Activated CD8-positive, alpha-beta memory T cell treated with anti-CD3 and anti-CD28 coated beads, Interleukin-2, amount 50 U/mL, for 24 hours (primary cell): ENCODE results near the gene IRS2.

Experiments used
- DNase-seq: peaks from one replicate; pipeline ENCODE4 v3.0.0-alpha.2; 2020; ENCODE audit errors: extremely low read depth

The IRS2 gene

DNA sequence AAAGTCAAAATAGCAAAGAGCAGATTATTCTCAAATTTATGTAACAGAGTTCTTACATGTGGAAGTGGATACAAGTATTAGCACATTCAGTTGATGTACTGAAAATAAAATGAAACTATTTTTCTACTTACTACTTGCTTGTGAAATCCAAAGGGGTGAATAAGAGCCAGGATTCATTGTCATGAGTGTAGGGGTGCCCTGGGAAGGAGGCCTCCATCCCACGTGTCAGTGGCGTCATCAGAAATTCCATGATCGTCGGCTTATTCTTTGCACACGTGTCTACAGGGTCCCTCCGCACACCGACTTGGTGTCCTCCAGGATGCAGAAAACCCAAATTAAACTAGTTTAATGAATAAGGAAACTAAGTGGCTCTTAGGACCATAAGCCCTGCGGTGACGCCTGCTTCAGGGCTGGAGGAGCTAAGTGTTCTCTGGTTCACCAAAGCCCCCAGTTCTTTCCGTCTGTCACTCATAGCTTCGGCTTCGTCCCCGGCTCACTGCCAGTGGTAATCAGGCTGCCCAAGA is 55.5 kb downstream of the IRS2 start:
- no peak for DNase-seq

DNA sequence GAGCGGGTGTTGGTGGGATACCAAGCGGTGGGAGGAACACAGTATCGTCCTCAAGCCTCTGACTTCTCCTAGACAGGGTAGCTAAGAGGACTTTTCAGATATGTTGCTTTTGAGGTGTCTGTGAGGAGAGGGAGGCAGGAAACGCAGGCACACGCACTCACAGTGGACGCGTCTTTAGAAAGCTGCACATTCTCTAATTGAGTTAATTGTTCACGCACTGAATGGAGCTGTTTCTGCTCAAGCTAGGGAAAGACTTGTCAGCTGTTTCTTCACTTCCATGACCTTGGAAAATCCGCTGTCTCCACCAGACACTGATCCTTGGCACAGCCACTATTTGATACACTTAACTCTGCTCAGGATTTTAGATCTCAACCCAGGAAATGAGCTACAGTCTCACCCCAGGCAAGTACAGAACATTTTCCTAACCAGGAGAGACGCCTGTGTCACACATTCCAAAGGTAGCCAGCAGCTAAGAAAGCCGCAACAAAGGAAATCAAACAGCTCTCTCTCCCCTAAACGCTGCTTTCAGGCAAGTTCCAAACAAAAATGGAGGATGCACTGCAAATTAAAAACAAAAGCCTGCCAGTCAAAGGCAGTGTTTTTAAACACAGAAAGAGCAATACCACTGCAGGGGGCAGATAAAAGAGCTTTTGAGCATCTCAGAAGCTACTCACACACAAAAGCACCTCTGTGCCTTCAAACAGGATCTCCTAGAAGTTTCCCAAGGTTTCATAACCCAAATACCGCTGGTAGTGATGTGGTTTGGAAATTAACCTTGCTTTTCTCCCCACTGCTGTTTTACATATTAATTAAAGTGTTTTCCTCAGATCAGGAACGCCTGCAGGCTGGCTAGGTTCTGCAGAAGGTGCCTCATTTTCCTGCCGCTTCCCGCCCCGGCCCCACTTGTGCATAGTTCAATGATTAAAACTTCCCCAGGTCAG is 57.3 kb downstream of the IRS2 start:
- no peak for DNase-seq

DNA sequence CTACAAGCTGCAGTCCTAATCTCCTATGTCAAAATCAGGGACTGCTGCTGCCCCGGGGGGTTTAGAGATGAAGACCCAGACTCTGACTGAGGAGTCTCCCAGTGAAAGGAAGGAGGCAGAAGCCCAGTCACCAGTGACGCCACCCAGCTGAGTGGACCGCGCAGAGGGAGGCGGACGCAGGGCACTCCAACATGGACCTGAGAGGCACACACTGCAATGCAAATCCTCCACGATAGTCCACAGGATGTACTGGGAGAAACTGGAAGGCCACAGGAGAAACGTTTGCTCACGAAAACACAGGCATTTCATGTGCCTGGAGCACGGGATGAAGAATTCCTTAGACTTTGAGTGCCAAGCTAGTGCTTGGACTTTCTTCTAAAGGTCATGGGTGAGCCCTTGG is 58.3 kb downstream of the IRS2 start:
- DNase-seq, result no peak

DNA sequence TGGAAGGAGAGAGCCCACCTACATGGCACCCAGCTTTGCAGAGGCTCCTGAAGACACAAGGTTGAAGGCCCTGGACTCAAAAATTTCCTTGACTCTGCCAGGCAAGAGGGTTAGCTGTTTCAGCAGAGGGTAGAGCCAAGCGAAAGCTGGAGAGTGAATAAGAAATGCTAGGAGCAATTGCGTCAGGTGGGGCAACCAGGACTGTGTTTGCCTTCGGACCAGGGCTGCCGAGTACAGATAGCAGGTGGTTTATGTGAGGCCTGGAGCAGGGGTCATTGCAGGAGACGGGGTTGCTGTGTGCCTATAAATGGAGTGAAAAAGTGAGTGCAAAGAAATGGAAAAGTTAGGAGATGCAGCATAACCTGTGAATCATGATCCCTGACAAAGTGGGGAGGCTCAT is 59.1 kb downstream of the IRS2 start:
- DNase-seq, result no peak

DNA sequence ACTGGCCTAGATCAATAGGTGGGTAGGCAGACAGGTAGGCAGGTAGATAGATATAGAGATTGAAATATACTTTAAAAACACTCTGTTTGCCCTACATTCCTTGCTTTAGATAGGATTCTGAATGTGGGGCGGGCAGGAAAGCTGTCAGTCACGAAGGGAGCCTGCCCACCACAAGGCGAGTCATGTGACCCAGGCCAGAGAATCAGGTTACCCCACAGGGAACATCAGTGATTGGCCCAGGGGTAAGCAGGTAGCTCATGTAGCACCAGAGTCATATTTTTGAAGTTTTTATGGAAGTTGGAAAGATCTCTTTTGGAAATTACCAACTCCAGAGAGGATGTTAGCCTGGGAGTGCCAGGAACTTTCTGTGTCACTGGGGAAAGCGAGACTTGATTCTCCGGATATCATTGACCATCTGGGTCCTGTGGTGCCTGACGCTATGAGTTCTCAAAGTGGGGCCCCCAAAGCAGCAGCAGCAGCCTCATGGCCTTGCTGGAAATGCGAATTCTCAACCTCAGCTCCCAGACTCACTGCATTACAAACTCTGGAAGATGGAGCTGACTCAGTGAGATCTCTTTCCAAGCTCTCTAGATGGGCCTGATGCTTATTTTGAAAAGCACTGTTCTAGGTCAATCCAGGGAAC is 60.3 kb downstream of the IRS2 start:
- no peak for DNase-seq

DNA sequence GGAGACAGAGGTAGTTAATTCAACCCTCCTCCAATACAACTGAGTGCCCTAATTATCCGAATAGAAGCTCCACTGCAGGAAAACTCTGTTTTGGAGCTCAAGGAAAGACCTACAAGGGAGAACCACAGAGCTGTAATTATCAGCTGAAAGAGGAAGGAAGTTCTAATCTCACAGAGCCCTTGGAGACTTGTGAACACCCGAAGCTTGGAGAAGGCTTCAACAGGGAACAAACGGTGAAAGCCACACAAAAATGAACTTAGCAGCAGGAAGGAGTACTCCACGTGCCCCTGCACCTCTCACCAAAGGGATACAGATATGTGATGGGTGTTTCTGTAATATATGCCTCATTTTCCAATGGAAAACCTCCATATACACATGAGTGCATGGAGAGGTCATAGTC is 61.1 kb downstream of the IRS2 start:
- DNase-seq, result no peak

DNA sequence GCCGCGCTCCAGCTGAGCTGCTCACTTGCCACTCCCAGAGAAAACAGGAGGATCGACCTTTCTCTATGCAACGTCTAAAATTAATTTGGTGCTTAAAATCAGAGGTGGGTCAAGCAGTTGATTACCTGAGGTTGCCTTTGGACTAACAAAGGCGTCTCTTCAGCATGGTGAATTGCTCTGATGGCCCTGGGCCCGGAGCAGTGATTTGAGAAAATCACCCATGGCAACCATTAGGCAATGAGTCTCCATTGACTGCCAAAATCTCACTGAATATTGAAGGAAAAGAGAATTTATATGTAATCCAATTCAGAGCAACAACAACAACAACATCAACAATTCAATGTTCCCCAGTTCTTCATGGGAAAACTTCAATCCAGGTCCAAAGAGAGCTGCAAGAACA is 61.8 kb downstream of the IRS2 start:
- no peak for DNase-seq

DNA sequence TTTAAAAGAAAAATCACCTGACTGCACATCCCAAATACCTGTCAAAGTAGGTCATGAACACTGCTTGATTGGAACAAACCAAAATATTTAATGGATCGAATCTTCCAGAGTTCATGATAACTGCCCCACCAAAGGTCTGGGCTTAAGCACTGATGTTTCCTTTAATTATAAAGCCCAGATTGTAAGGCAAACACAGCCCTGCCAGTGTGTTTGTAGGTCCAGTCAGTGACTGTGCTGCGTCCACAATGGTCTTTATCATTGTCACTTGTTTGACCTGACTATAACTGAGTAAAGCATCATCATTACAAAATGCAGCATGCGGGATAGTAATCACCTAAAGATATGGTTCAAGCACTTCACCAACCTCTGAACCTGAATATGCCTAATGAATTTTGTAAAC is 63.3 kb downstream of the IRS2 start:
- DNase-seq, result no peak

DNA sequence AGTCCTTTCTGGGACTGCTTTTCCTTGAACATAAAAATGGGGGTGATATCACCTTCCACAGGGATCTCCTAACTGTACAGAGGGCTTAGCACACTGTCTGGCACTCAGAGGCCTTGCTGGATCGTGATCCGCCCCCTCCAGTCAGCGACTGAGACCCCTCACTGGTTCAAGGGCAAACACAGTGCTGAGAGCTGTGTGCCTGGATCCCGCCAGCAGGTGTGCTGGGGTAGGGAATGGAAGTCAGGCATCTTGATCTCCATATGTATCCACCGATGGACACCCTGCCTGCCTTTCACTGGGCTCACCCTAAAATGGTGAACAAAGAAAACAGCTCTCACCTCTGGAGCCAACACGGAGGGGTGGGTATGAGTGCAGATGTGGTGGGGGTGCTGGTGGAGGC is 64.3 kb downstream of the IRS2 start:
- no peak for DNase-seq

DNA sequence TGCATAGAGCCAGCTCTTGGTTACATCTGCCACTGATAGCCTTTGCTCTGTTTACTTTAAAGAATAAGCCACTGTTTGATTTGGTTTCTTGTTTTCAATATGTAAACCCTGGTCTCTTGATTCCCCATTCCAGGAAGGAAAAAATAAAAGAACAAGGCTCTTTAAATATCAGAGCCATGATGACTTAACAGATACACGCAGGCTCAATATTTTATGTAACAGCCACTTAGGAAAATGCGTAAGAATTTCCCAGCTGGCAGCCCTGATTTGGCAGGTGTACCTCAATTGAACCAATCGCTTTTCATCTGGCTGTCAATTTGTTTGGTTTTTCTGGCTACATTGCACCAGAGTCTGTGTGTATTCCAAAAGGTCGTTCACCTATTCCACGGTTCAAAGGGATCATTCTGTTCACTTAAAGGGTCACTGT is 65.6 kb downstream of the IRS2 start:
- DNase-seq, result no peak

DNA sequence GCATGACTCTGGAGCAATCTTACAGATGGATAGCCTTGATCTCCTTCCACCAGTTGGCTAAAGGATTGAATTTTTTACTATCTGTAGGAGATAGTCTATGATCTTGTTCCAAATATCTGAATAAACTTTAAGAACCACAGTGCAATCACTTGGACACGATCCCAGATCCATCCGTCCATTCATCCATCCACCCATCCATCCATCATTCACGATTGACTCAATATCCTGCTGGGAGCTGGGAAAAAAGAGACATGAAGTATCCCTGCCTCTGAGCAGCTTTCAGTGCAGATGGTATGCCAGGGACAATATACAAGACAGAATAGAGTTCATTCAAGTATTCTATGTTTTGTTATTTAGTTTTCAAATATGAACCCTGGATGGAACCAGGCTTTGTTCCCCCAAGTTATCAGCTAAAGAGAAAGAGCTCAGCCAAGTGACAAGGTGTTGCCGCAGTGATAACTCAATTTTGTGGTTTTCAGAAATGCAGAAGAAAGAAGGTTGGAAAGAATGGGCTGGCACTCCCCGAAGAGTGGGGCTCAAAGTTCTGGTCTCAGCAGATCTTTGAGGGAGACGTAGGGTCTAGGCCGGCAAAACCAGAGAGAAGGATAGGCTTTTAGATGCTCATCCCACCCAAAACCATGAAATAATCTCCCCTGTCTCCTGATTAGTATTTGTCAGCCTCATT is 66.3 kb downstream of the IRS2 start:
- DNase-seq, result no peak

DNA sequence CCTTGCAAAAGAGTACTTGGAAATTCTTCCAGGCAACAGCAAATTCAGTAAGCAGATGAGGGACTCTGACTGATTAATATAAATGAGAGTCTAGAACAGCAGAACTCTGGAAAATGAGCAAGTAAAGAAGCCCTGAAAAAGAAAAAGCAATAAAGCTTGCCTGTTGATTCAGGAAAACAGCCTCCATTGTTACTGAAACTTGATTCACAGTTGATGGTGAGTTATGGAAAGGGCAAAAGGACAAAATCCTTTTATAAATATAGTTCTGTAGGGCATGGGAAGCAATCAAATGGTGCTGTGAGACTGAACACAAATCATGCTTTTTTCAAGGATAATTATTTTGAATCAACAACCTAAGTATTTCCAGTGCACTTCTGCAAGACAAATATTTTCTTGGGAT is 67.7 kb downstream of the IRS2 start:
- no peak for DNase-seq

DNA sequence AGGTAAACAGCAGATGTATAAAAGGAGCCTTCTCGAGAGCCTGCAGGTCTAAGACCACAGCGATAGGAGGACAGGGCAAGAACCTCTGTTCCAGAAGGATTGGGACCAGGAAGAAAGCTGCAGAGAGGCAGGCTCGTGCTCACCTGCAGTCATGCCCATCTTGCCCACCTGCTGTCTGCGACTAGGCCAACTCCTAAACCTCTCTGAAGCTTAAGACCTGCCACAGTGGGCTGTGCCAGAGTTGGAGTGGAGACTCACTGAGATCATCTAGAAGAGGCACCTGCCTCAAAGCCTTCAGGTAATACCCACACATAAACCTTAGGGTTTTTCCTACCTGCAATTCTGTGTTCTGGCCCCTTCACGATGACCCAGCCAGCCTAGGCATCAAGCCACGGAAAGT is 68.7 kb downstream of the IRS2 start:
- DNase-seq, result no peak

DNA sequence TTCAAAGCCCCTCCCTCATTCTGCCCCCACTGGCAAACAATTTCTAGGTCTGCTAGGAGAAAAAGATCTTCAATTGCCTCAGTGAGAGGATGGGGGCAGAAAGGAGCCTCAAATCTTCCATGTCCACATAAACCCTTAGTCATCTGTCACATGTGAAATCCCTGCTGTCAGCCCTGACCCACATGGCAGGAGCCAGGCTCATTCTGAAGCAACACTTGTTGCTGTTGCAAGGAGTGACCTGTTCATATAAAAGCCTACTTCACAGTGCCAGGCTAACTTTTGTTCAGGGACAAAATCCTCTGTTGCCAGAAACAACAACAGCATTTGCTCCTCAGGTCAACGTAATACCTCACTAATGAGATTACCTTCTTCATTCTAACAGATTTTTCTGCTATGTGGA is 70.5 kb downstream of the IRS2 start:
- DNase-seq, result no peak

DNA sequence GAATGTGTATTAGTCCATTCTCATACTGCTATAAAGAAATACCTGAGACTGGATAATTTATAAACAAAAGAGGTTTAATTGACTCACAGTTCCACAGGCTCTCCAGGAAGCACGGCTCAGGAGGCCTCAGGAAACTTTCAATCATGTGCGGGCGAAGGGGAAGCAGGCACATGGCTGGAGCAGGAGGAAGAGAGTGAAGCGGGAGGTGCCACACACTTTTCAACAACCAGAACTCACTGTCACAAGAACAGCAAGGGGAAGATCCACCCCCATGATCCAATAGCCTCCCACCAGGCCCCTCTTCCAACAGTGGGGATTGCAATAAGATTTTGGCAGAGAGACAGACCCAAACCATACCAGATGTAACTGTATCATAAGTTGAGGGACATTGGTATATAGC is 72.7 kb downstream of the IRS2 start:
- no peak for DNase-seq

DNA sequence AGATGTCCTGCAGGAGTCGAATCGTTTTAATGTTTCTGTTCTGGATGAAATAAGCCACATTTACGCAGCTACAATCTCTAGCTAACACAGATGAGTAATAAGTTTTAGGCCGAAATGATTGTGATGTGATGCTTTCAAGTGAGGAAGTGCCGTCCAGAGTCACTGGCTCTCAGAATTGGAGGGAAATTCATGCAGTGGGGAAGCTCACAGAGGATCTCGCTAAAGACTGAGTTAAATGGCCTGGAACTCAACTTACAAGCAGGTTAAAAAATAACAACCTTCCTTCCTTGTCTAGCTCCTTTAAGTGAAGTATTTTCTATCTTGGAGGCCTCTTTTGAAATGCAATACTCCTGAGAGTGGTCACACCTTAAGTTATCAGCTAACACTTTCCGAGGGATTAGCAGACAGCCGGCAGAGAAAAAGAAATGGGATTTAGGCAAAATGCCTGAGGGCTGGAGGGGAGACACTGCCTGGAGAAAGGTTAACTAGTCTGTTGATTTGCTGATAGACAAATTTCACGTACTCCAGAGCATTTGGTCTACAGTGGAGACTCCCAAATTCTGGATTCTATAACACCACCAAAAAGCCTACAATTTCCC is 74.2 kb downstream of the IRS2 start:
- DNase-seq, result no peak

DNA sequence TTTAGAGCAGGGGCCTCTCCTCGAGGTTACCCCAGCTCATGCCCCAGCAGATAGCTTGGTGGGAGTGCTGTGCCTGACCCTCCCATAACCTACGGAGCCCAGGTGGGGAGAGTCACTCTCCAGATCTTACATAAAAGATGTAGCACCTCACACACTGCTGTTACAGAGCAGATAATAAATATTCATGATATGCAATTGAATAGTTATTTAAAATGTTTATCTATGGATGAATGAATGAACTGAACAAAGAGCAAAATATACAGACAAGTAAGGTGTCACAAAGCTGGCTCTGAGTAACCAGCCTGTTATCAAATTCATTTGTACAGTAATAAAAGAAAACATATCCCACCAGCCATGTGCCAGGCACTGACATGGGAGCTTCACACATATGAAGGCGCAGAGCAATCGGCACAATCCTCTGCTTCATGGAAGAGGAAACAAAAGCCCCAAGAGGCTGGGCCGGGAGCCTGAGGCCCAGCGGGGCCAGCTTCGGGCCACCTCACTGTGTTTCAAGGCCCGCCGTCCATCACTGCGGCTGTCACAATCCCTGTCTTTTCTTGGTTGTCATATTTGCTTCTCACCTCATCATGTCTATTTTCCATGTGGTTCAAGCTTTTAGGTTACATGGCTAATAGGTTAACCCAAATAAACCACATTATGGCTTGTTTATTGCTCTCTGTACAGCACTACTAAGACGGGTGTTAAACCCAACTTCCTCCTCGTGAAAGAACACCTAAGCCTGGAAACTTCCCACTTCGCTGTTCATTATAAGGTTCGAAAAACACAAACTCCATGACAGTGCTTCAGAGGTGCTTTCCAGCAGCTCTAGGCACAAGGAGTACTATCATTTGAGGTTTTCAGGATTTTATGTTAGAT is 78.4 kb downstream of the IRS2 start:
- DNase-seq, result no peak

DNA sequence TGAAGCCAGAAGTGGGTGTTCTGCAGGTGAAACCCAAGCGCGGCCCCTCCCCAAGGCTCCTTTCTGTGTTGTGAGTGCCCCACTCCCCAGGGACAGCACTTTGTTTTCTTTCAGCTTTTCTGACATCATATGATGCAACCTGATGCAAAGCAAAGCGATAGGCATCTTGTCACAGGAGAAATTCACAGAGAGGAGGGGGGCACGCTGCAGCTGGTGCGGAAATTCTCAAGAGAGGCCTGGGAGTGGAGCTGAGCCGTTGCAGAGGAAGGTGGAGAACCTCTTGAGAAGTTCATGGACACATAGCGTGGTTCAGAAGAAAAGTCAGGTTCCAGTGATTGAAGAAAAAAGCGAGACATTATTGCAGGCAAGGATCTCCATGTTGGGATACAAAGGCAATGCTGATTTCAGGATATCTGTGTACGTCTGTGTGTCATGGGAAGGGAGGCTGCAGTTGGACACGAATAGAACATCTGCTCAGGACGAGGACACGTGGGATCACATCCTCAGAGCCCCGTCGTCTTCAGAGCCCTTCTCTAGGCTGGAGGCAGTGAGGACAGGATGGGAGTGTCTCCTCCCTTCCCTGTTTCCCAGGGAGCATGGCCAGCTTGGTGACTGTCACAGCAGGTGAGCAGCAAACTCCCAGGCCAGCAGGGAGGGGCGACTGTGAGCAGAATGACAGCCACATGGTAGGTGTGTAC is 79.2 kb downstream of the IRS2 start:
- no peak for DNase-seq

DNA sequence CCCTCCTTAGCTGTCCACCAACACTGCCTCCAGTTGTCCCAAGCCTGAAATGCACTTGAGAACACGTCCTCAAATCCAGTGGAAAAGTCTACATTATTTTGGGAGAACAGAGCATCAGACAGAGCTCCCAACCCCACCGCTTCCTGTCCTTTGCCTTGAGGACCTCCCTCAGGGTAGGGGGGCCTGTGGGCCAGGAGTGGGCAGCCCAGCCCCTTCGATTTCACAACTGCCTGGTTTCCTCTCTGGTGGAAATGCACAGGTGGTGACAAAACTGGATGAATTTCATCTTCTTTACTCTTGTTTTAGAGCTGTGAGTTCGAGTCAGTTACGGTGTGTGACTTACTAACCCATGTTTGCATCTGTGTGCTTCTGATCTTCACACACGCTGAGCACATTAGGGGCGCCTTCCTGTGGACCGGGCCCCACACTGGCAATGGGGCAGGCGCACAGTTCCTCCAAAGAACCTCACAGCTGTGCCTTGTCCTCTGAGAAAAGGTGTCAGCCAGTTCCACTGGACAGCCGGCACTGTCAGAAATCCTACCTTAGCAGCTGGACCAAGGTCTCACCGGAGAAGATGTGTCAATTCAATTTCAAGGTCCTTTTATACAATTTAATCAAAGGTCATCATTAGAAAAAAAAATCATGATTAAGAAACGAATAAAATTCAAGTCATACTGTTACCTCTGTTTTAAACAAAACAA is 80.2 kb downstream of the IRS2 start:
- no peak for DNase-seq
